GM18511 (cell line): Measurements from ENCODE around the gene RAD51B.
A peak's percentile ranks its signal among the peaks of the same experiment; 100 is the strongest.

Experiments
- ATAC-seq: cut with Tn5 transposase; IDR thresholded peaks from one replicate; pipeline ENCODE4 v1.9.1; 2021; ENCODE audit warnings: mild to moderate bottlenecking, moderate library complexity; ENCODE audit not compliant: unreplicated experiment

The RAD51B gene

DNA sequence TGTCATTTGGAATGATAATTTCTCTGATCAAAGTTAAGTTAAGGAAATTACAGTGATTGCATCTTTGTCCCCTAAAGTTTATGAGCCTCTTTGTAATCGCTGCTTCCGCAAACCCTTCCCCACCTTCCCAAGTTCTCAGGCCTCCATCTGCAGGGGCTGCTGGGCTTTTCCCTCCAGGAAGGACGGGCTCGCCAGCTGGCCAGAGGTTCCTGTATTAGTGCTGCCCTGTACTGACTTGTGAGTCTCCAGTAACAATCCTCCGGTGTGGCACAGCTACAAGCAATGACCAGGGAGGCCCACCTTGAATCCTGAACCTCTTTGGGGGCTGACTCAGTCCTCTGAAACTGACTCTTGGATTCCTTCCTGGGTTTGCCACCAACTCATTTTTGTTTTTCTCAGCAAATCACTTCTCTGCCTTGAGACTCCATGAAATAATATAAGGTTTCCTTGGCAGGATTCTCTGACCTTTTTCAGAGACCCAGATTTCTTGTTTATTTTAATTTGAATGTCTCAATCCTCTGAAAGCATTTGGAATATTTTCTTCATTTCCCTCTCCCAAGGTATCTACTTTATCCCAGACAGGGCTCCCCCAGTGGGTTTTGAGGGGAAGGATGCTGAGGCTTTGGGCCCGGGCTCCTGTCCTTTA, 574.7 kb downstream of the RAD51B start:
- ATAC-seq: no peak

DNA sequence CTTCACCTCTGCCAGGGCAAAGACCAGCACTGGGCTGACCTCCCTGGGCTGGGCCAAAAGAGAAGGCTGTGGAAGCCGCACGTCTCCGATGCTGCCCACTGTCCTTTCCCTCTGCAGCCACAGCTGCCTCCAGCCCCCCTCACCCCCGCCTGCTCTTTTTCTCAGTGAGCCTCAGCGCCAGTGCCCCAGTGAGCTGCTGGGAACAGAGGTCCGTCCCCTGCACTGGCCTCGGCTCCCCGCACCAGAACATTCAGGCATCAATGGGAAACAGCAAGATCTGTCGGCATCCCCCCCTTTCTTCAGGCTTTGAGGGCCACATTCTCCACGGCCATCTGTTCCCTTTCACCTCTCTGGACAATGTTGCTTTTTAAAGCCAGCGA, 575.2 kb downstream of the RAD51B start:
- no peak for ATAC-seq

DNA sequence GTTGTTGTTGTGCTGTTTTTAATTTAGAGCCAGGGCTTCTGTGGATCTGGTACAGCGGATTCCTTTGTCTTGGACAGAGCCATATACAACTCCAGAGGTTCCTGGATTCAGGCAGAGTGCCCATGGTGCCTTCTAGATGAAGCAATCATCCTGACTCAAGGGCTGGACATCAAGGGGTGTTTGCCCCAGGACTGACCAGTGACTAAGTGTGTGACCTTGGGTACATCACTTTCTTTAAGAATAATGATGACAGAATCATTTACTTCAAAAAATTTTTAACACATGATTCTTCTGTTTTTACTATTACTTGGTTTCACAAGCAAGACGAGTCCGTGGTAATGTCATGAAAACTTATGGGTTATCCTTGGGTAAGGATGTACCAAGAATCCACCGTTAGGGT, 576.0 kb downstream of the RAD51B start:
- no peak for ATAC-seq

DNA sequence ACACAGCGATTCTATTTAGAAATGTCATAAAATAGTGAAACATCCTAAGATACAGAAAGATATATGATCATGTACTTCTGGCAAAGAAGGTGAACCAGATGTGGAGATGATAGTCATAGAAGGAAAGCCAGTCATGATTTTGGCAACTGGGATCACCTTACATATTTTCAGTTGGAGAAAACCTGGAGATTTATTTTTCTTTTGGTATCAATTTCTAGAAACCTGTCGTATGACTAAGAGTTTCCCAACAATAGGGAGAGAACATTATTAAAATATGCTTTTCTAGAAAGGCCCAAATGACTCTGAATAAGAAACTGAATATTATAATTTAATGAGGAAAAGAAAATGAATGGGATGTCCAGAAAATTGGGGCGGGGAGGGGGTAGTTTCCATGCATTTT, 576.9 kb downstream of the RAD51B start:
- ATAC-seq: no peak

DNA sequence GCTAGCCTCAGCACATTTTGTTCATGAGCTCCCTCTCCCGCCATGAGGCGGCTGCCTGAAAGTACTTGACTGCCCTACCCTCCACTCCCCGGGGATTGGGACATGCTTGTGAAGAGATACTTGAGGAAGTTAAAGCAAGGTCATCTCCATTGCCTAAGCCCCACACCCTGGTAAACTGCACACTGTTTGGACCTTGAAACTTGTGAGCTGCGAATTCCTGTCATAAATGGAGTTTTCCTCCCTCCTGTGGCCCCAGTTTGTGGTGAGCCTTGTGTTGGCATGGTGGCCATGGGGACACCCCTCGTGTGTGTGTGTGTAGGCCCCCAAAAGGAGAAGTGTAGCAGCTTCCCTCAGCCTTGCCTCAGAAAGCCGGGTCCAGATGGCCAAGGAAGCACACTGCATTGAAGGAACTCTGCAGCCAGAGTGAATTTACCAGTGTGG, 577.8 kb downstream of the RAD51B start:
- no peak for ATAC-seq

DNA sequence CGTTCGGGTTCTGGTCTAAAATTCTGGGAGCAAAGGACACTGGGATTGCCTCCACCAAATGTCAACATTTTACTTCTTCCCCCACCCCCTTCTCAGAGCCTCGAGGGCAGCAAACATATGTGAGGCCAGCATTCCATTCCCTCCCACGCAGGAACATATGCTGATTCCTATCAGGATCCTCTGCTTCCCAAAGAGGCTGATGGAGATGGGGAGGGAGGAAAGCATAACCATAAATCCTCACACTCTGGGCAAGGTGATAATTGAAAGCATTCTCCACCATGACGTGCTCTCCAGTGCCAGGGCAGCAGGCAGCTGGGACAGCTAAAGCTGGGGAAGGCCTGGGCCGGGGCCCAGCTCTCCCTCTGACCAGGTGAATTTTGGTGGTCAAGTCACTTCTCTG, 578.2 kb downstream of the RAD51B start:
- no peak for ATAC-seq

DNA sequence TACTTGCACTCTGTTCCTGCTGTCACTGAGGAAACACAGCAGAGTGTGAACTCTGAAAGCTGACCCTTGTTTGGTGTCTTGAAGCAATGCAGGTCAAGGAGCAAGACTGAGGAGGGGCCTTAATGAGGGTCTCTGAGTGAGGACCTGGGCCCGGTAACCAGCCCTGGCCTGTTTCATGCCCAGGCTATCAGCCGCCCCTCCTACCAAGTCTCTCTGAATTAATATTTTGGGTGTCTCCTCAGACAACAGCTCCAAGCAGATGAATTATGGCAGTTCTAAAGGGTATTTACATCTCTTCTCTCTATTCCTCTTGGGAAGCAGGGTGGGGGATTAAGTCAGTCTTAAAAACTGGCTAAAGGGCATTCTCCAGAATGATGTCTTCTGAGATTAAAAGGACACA, 578.8 kb downstream of the RAD51B start:
- no peak for ATAC-seq

DNA sequence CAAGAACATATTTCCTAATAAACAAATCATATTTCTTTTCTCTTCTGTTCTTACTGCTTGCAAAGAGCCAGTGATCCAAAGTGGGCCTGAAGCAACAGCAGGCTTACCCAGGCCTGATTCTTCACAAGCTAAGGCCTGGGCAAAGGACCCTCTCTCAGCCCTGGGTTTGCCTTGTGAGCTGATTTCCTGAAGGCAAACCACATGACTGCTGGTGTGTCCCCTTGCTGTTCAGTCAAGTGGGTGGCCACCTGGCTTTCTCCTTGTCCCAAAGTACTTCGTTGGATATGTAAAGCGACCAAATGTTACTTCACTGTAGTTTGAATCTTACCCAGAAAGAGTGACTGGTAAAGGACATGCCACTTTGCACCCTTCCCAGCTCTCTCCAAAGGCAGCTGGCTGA, 580.4 kb downstream of the RAD51B start:
- ATAC-seq: no peak

DNA sequence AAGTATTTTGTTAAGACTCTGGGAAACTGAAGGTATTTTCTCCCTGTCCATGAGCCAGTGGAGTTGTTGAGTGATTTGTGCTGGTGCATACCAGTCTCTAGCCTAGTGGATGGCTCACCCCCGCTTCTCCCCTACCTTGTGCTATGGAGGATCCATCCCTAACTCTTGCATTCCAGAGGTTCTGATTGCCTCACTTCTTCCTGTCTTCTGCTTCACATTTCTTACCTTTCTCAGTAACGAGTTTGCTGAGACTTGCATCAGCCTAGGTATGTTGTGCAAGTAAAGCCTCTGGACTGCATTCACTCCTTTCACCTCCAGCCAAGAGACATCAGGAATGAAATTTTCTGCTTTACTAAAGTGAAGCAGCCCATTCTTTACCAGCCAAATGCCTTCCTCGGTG, 581.7 kb downstream of the RAD51B start:
- ATAC-seq: peak; percentile 10

DNA sequence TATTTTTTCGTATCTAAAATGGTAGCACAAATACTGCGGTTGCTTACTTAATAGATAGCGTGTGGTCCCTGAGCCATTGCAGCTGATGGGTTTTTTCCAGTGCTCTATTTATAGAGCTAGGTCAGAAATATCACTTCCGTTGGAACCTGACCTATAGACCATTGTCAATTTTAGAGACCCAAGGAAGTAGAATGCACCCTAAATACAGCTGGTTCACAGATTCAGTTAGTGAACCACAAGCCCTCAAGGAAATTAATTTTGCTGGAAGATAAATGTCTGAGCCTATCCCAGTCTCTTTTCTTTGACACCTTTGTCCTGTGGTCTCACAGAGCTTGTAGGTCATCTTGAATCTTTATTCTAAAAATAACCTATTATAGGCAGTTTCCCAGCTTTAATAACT, 582.3 kb downstream of the RAD51B start:
- ATAC-seq: peak; percentile 80

DNA sequence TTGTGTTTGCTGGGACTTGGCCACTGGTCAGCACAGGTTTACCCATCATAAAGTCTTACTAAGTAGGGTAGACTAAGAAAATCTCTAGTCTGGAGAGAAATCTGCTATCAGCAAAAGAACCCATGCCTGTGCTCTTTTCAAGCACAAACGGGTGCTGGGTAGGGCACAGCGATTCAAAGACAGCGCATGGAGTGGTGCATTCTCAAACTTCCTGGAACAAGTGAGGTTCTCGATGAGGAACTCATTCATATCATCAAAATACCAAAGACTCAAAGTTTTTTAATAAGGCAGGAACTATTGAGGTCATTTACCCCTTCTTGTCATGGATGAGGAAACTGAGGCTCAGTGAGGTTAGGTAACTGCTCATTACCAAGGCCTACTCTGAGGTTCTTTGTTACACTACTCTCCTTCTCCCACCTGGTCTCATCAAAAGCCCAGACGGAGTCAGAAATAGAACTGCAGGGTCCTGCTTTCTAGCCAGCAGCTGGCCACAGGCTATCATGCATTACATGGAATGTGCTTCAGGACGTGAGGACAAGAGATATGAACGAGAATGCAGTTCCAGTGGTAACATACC, 583.0 kb downstream of the RAD51B start:
- no peak for ATAC-seq

DNA sequence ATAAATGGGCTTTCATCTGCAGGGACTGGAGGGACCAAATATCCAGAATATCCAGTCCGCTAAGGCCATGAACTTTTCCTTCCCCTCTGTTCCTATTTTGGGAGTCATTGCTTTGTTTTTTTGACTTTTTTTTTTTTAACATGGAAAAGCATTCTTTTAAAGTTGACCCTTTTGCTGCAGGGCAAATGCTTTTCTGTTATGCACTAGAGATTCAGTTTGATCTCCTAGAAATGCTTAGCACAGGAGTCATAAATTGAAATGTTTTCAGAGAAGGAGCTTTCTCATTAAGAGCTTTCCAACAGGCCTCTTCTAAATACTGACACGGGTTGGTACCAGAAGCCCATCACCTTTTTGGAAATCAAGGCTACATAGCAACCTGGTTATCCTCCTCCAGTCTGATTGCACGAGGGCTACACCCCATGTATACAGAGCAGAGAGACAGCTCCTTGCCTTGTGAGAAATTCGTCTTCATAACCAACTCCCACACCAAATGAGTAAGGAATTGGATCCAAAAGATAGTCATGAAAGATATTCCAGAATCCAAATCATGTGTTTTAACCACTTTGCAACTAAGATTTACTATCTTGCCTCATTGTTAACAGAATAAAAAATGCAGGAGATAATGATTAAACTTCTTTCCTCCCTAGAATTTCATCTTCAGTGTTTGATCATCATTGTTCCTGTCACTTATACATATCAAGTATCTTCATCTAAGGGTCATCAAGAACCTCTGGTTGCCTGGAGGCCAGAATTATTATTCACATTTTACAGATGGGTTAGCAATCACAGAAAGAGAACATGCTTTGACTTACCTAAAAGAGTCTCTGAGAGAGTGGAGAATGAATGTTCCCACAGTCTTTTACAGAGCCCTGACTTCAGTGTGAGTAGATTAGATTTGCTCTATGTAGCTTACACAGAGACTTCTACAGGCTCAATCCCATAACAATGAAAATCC, 583.9 kb downstream of the RAD51B start:
- no peak for ATAC-seq

DNA sequence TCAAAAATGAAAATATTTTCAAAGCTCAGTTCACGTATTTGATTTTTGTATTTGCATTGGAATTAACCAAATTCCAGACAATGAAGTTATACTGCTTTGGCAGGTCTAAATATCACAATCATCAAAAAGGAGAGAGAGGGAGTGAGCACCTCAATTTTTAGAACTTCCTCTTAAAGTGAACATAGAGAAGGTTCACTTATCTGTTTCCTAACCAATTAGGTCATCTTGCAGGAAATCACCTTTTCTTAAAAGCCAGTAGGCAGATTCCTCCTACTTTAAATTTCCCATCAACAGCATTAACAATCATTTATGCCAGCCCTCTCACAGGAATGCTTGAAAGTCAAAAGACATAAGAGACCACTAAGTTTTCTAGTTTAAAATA, 584.6 kb downstream of the RAD51B start:
- ATAC-seq: no peak

DNA sequence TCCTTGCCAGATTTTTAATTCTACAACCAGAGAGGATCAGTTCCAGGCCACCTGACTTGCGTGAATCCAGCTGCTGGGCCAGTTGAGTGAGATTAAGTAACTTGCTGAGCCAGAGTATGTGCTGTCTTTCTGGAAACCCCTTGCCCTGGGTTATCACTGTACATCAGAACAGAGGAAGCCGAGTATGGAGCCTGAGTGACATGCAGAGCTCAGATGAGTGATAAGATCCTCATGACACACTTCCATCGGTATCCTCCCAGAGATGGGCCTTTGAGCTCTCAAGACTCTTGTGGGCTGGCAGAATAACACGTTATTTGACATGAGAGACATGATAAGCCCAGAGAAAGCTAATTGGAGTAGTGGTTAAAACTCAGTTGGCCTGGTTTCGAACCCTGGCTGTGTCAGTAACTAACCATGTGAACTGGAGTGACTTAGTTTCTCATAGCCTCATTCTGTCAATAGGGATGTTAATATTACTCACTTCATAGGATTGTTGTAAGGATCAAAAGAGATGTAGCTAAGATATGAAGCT, 585.1 kb downstream of the RAD51B start:
- ATAC-seq: no peak

DNA sequence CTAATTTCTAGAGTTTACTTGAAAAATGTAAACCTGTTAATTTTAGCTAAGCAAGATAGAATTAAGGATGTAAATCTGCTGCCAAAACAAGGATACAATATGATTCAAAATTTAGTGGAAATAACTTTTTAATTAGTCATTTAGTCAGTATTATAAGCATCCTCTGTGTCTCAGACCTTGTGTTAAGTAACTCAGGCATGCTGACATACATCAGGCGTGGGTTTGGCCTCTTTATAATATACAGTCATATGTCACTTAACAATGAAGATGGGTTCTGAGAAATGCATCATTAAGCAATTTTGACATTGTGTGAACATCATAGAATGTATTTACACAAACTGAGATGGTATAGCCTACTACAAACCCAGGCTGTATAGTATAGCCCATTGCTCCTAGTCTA, 586.4 kb downstream of the RAD51B start:
- ATAC-seq: no peak

DNA sequence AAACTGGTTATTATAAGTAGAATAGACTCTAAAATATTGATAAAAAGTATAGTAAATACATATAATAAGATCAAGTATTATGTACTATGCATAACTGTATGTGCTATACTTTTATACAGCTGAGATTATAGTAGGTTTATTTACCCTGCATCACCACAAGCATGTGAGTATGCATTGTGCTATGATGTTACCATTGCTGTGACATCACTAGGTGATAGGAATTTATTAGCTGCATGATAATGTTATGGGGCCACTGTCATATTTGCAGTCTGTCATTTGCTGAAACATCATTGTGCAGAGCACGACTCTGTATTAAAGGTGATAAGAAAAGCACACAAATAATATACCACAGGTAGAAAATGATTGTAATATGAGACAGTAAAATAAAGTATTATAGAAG, 587.7 kb downstream of the RAD51B start:
- ATAC-seq: no peak

DNA sequence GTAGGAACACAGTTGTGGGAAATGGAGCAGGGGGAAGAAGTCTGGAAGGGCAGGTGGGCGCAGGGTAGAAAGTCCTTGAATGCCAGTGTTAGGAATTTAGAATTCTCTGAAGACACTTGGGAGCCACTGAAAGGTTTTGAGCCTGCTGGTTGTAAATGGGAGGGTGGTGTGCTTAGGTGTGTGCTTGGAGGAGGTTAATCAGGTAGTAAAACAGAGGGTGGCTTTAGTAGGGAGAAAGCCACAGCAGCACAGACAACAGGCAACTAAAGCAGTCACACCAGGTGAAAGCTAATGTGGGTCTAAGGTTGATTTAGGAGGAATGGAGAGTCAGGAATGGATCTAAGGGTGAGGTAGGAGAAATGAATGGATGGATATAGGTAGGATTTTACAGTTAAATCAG, 588.2 kb downstream of the RAD51B start:
- no peak for ATAC-seq

DNA sequence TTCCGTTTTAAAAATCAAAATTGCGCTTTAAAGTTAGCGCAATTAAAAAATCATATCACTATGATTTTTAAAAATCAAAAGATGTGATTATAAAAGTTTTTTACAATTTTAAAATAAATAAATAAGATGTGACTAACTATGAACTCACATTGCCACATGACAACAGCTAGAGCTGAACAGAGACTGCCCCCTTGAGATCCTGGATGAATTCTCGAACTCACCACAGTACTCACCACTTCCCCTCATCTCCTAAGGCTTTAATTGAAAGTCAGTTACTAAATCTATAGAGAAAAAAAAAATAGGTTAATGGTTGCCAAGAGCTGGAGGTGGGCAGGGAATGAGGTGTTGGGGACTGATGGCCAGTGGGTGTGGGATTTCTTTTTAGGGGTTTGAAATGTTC, 589.1 kb downstream of the RAD51B start:
- no peak for ATAC-seq

DNA sequence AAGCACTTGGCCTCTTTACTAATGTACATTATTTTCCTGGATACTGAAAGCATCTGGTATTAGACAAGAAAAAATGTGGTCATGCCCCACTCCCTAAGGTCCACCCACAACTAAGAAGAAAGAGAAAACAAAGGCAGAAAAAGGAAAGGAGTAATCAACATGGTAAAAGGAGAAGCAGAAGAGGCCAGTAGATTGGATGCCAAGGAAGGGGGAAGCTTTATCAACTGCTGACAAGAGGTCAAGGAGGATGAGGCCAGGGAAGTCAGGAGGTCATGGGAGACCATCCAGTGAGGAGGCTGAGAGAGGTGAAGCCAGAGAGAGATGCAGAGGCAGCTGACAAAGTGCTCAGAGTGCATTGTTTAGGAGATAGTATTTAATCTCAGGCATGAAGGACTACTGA, 589.8 kb downstream of the RAD51B start:
- no peak for ATAC-seq

DNA sequence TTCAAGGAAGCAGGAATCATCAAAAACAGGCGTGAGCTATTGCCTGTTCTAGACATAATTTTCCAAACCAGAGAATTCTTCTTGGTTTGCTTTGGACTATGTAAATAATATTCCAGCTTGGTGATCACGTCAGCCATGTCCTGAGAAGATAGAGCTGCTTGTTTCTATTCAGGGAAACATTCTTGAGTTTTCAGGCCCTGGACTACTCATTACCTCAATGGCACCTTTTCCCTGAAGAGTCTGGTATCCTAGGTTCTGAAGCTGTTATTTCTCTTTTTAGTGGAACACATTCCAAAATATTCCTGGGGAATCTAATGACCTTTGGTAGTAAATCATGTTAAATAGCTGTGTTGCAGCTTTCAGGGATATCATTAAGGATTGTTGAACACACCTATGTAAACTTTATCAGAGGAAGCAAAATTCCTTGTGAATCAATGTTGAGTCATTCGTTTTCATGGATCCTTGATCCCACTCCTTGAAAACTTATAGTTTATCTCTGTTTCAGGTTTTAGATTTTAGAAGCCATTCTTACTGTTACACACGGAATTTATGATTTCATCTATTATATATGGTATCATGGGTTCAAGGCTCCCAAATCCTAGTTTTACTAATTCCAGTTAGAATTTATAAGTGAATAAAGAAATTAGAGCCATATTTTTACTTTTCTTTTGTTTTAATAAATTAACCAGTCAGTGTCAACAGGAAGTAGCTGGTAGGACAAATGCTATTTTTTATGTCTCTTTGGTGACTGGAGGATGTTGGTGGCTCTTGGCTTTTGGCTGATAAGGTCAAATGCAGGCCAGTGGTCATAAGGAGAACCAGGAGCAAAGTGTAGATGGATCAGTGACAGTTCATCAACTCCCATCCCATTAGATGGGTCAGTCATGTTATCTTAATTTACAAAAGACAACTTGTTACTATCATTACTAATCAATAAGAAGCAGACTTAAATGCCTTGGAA, 593.2 kb downstream of the RAD51B start:
- ATAC-seq: no peak

DNA sequence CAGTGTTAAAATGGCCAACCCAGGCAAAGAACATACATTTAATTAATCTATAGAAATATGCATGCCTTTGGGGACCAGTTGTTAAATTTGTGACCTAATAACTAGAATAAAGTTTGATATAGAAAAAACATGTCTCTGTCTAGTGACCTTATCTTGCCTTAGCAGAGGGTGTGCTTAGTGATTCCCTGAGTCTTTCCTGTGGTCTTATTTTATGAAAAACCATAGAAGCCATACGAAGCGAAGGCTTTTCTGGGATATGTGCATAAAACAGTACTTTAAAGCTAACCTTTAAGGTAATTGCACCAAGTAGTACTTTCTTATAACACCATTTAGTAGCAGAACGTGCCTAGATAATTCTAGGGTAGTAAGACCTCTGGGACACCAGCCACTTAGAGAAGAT, 593.9 kb downstream of the RAD51B start:
- ATAC-seq: no peak
